ENCODE measurements around the gene XIRP2. TPM values are rescaled to one million over a fixed set of nuclear protein-coding genes. Genes with fewer than 3 reads are reported as not detected.

XIRP2 gene
- total RNA-seq, 2 donors from 2014 or later = not detected

DNA sequence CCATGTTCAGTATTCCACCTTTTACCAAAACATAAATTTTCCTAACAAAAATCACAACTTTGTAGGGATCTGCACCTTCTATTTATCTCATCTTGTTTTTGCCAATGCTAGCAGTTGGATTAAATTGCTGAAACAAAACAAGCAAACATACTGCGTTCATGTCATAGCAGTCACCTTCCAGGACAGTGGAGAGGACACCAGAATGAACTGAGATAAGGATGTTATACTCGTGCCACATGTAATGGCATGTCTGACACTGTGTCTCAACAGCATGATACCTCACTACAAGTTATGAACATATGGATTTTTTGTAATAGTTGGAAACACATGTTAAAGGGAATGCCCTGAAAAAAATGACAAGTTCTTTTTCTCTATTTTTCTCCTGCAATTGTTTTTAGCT, 245.3 kb downstream of the XIRP2 start:
- no peak overlapping the region for H3K27ac ChIP-seq
- no peaks in the 10 kb centered on the region for H3K36me3 ChIP-seq
- no peaks in the 10 kb centered on the region for H3K27me3 ChIP-seq (replicated peaks; ENCODE audit: insufficient read depth)
- DNase-seq (ENCODE audit: low spot score) = no peak
- H3K9me3 ChIP-seq = no peaks in the 10 kb centered on the region
- no peaks in the 10 kb centered on the region for H3K4me1 ChIP-seq (ENCODE audit: control insufficient read depth in 1 of 2, low read depth in 2 of 2)
- TF ChIP-seq, protein P1, sequence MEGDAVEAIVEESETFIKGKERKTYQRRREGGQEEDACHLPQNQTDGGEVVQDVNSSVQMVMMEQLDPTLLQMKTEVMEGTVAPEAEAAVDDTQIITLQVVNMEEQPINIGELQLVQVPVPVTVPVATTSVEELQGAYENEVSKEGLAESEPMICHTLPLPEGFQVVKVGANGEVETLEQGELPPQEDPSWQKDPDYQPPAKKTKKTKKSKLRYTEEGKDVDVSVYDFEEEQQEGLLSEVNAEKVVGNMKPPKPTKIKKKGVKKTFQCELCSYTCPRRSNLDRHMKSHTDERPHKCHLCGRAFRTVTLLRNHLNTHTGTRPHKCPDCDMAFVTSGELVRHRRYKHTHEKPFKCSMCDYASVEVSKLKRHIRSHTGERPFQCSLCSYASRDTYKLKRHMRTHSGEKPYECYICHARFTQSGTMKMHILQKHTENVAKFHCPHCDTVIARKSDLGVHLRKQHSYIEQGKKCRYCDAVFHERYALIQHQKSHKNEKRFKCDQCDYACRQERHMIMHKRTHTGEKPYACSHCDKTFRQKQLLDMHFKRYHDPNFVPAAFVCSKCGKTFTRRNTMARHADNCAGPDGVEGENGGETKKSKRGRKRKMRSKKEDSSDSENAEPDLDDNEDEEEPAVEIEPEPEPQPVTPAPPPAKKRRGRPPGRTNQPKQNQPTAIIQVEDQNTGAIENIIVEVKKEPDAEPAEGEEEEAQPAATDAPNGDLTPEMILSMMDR (IDR thresholded peaks at IDR 0.05) = no peak
- H3K4me3 ChIP-seq = no peak overlapping the region
- no peak for ATAC-seq (ENCODE audit: insufficient number of reproducible peaks, low FRiP score, low read depth)

DNA sequence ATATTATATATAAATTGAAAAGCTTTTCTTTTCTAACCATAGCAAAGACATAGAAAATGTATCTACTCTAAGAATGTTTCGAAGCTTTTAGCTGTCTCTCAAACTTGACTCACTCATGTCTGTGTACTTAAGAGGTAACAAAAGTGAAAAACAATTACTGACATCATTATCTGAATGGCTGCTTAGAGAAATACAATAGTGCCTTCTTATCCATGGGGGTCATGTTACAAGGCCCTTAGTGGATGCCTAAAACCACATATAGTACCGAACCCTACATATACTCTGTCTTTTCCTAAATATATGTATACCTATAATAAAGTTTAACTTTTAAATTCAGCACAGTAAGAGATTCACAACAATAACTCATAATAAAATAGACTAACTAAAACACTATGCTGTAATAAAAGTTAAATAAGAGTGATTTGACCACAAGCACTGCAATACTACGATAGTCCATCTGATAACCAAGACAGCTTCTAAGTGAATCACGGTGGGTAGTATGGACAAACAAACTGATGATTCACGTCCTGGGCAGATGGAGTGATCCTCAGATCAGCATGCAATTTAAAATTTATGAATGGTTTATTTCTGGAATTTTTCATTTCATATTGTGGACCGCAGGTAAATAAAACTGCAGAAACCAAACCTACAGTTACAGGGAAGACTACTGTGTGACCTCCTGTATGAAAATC, 246.2 kb downstream of the XIRP2 start:
- H3K9me3 ChIP-seq = no peaks in the 10 kb centered on the region
- no peak overlapping the region for H3K4me3 ChIP-seq
- TF ChIP-seq, protein P1 (IDR thresholded peaks at IDR 0.05) = no peak
- no peak overlapping the region for H3K27ac ChIP-seq
- ATAC-seq (ENCODE audit: insufficient number of reproducible peaks, low FRiP score, low read depth) = no peak
- no peaks in the 10 kb centered on the region for H3K27me3 ChIP-seq (replicated peaks; ENCODE audit: insufficient read depth)
- H3K36me3 ChIP-seq = no peaks in the 10 kb centered on the region
- no peak for DNase-seq (ENCODE audit: low spot score)
- H3K4me1 ChIP-seq (ENCODE audit: control insufficient read depth in 1 of 2, low read depth in 2 of 2) = no peaks in the 10 kb centered on the region

DNA sequence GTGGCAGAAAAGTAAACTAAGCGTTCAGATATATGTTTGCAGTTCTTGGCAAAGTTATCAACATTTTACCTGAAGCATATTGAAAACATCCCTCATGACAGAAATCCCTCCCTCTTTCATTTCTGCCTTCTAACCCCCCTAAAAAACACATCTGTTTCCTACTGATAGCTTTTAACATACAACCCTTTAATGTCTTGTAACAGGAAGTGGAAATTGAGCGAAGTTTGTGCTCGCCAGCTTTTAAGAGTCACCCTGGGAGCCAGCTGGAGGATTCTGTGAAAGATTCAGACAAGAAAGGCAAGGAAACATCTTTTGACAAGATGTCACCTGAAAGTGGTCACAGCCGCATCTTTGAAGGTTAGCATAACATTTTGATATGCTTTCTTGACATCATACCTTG, 247.4 kb downstream of the XIRP2 start:
- ATAC-seq (ENCODE audit: insufficient number of reproducible peaks, low FRiP score, low read depth) (no peak), DNase-seq (ENCODE audit: low spot score) (no peak)
- TF ChIP-seq, protein P1 (IDR thresholded peaks at IDR 0.05) = no peak
- H3K27me3 ChIP-seq (replicated peaks; ENCODE audit: insufficient read depth) = no peaks in the 10 kb centered on the region
- H3K36me3 ChIP-seq = no peaks in the 10 kb centered on the region
- H3K9me3 ChIP-seq = no peaks in the 10 kb centered on the region
- H3K4me3 ChIP-seq = no peak overlapping the region
- peaks cover 0 to 8% of the 10 kb centered on the region in 2 donors for H3K4me1 ChIP-seq (ENCODE audit: control insufficient read depth in 1 of 2, low read depth in 2 of 2)
- H3K27ac ChIP-seq = no peak overlapping the region

DNA sequence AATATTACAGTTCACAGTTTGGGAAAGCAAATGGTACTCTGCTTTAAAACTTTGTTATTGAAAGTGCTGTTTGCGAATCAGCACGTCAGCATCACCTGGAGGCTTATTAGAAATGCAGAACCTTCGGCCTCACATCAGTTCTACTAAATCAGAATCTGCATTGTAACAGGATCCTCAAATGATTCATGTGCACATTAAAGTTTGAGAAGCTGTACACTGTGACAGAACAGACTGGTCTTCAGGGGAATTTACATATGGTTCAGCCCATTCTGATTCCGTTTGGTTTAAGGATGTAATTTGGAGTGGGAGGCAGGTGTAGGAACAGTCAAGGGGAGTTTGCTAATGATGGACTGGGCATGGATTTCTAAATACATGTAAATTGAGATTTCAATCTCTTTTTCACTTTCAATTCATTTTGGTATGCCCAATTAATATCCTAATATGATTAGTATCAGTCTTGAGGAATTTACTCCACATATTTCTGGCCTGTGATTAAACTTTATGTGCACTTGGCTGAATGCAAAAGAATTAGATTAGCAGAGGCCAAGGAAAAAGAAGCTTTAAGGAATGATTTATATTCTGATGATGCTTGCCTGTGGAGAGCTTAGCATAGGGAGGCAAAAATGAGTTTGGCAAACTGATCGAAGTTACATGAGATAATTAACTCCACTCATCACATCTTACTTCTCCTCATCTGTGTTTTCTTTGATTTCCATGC, 248.8 kb downstream of the XIRP2 start:
- Histone ChIP-seq H3K9me3 (no peaks in the 10 kb centered on the region), H3K27ac (no peak overlapping the region), H3K27me3 (replicated peaks; ENCODE audit: insufficient read depth) (no peaks in the 10 kb centered on the region), H3K4me1 (ENCODE audit: control insufficient read depth in 1 of 2, low read depth in 2 of 2) (peaks cover 3 to 15% of the 10 kb centered on the region in 2 donors), H3K36me3 (no peaks in the 10 kb centered on the region), H3K4me3 (no peak overlapping the region)
- ATAC-seq (ENCODE audit: insufficient number of reproducible peaks, low FRiP score, low read depth) = no peak
- TF ChIP-seq, protein P1 (IDR thresholded peaks at IDR 0.05) = no peak
- DNase-seq (ENCODE audit: low spot score) = no peak

DNA sequence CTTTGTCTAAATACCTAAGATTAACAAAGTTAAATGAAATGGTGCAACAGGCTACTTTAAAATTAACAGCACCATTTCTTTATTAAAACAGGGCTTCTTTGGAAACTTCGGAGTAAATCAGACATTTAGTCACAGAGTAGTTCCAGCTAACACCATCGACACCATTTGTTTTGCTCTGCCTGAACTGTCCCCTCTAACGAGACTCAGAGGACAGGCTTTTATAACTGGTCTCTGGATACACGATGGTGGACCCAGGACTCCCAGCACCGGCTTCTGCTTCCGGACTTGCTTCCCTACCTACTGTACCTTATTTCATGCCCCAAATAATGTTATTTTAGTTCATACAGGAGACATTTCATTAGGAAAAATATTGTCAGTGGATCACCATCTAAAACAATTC, 252.1 kb downstream of the XIRP2 start:
- TF ChIP-seq, protein P1 (IDR thresholded peaks at IDR 0.05) = no peak

More for the DNA sequence above, 252.1 kb downstream of the XIRP2 start:
- Histone ChIP-seq H3K27me3 (replicated peaks; ENCODE audit: insufficient read depth) (no peaks in the 10 kb centered on the region), H3K4me3 (no peak overlapping the region), H3K9me3 (no peaks in the 10 kb centered on the region), H3K36me3 (no peaks in the 10 kb centered on the region), H3K4me1 (ENCODE audit: control insufficient read depth in 1 of 2, low read depth in 2 of 2) (peaks cover 3 to 26% of the 10 kb centered on the region in 2 donors), H3K27ac (peak overlapping the region in 1 of 2 donors; percentile 28)
- ATAC-seq (ENCODE audit: insufficient number of reproducible peaks, low FRiP score, low read depth) (no peak), DNase-seq (ENCODE audit: low spot score) (no peak)

Data from thoracic aorta (tissue), 2 donors.